SK-N-MC (cell line): ENCODE results near the gene MTMR10.

Experiments used
- DNase-seq: peaks from one replicate; pipeline ENCODE4 v3.0.0-alpha.2; 2011; ENCODE audit warnings: low read depth, low spot score
- H3K27ac ChIP-seq: fragments of 200-600 bp; sonication (generic); 2 replicates; pipeline ENCODE4 v1.5.1; 2016; ENCODE audit warnings: mixed run types
- H3K36me3 ChIP-seq: fragments of 200-600 bp; sonication (generic); 2 replicates; pipeline ENCODE4 v1.6.1; 2017; ENCODE audit warnings: antibody characterized with exemption, low read length, mixed read lengths; ENCODE audit not compliant: insufficient read depth
- H3K4me3 ChIP-seq: fragments of 200-600 bp; sonication (generic); 2 replicates; pipeline ENCODE4 v1.5.1; 2016
- H3K9ac ChIP-seq: fragments of 200-600 bp; sonication (generic); 2 replicates; pipeline ENCODE4 v1.8.0; 2017; ENCODE audit warnings: mixed run types, mixed read lengths; ENCODE audit not compliant: insufficient read length
- H3K9me3 ChIP-seq: fragments of 200-600 bp; sonication (generic); 2 replicates; pipeline ENCODE4 v1.6.1; 2017; ENCODE audit warnings: low read depth, mild to moderate bottlenecking, antibody characterized with exemption, low read length, moderate library complexity, mixed read lengths
- EZH2 ChIP-seq: fragments of 200-600 bp; sonication (generic); IDR thresholded peaks from one replicate; pipeline ENCODE4 v1.6.1; 2017; ENCODE audit warnings: antibody characterized with exemption
- FOXP2 ChIP-seq: optimal IDR thresholded peaks from 2 replicates; pipeline ENCODE3; 2011; ENCODE audit warnings: mild to moderate bottlenecking, moderate library complexity; ENCODE audit not compliant: insufficient read depth; ENCODE audit errors: extremely low read length, control extremely low read depth
- POLR2AphosphoS5 ChIP-seq: IDR thresholded peaks from 2 replicates; pipeline ENCODE4 v1.6.1; 2012; ENCODE audit warnings: mild to moderate bottlenecking, low read depth, low read length, borderline replicate concordance

The MTMR10 gene

DNA sequence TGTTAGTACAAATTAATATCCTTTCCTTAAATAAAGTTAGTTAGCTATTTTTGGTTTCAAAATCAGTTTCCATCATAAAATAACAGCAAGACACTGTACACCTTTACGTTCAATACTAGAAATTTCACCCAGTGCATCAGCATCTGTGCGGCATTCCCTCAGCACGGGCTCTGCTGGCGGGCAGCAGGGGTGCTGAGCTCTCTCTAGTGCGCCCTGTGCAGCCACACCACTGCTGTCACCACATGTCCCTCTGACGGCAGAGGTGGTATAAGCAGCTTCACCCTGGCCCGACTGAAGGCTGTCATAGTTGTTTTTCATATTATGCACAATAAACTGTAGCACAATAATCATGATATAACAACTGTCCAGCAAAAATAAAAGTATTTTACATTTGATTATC lies 52.3 kb downstream of the MTMR10 start:
- TF ChIP-seq EZH2 = no peak
- TF ChIP-seq POLR2AphosphoS5 = no peak
- TF ChIP-seq FOXP2 = no peak
- Histone ChIP-seq H3K27ac (no peak overlapping the region), H3K36me3 (peaks cover 78% of the 10 kb centered on the region), H3K9ac (no peak overlapping the region), H3K4me3 (no peak overlapping the region), H3K9me3 (no peaks in the 10 kb centered on the region)
- DNase-seq = no peak

GRCh38 chr15:30933293-30933692 lies 58.1 kb downstream of the MTMR10 start:
- Histone ChIP-seq H3K36me3 (peaks cover 58% of the 10 kb centered on the region), H3K4me3 (no peak overlapping the region), H3K9ac (no peak overlapping the region), H3K27ac (no peak overlapping the region), H3K9me3 (no peaks in the 10 kb centered on the region)
- no peak for DNase-seq
- TF ChIP-seq POLR2AphosphoS5 (no peak), FOXP2 (no peak)

- Histone ChIP-seq H3K36me3 (peaks cover 56% of the 10 kb centered on the region), H3K27ac (no peak overlapping the region), H3K4me3 (no peak overlapping the region), H3K9me3 (no peaks in the 10 kb centered on the region), H3K9ac (no peak overlapping the region)
- TF ChIP-seq FOXP2 = no peak
- no peak for TF ChIP-seq POLR2AphosphoS5
- TF ChIP-seq EZH2 = no peak
- DNase-seq = no peak
These were observed 61.0 kb downstream of the MTMR10 start for GRCh38 chr15:30930422-30930821.

DNA sequence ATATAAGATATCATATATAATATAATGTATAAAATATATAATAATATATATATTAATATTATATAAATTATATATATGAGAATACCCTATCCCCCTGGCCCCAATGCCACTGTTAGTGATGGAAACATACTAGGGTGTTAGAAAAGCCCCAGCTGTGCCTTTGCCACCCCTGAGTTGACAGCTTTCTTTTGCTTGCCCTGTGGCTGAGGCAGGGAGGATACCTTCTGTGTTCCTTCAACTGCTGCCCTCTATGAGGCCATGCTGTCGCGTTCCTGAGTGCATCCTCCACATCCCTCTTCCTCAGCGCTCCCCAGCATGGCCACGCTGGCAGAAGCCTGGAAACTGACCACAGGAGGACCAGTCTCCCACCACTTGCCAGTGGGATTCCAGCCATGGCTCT lies 61.4 kb downstream of the MTMR10 start:
- TF ChIP-seq FOXP2 (no peak), EZH2 (no peak), POLR2AphosphoS5 (no peak)
- Histone ChIP-seq H3K4me3 (no peak overlapping the region), H3K9ac (no peak overlapping the region), H3K27ac (no peak overlapping the region), H3K36me3 (peaks cover 57% of the 10 kb centered on the region), H3K9me3 (no peaks in the 10 kb centered on the region)
- DNase-seq = no peak

- H3K9me3 ChIP-seq = no peaks in the 10 kb centered on the region
- TF ChIP-seq POLR2AphosphoS5 (no peak), FOXP2 (no peak), EZH2 (no peak)
- no peak for DNase-seq
- H3K27ac ChIP-seq = no peak overlapping the region
- H3K4me3 ChIP-seq = no peak overlapping the region
- peaks cover 62% of the 10 kb centered on the region for H3K36me3 ChIP-seq
- H3K9ac ChIP-seq = no peak overlapping the region
These were observed 62.3 kb downstream of the MTMR10 start for GRCh38 chr15:30929064-30929669.

- H3K4me3 ChIP-seq = no peak overlapping the region
- no peak for DNase-seq
- H3K36me3 ChIP-seq = peaks cover 65% of the 10 kb centered on the region
These were observed 63.4 kb downstream of the MTMR10 start for GRCh38 chr15:30928076-30928475.

DNA sequence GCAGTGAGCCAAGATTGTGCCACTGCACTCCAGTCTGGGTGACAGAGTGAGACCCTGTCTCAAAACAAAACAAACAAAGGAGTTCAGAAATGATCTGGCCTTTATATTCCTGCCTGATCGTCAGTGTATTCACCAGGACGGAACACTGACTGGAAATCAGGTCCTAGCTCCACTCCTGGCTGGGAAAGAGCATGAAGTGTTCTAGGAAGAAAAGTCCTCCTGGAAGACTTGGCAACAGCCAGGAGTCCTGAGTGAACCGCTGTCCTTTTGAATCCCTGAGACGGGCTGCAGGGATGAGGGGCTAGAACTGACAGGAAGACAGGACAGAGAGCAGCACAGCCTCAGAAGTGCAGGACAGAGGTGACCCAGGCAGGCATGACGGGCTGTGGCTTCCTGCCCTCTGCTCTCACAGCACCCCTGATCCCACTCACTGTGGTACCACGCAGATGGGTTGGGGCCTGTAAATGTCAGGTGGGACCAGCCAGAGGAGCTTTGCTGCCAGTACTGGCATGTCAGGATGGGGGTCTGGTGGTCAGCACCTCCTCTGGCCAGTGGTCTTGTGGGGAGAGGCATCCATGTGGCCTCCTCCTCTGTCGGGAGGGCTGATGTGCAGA lies 64.2 kb downstream of the MTMR10 start:
- Histone ChIP-seq H3K9ac (no peak overlapping the region), H3K27ac (no peak overlapping the region), H3K9me3 (no peaks in the 10 kb centered on the region), H3K4me3 (no peak overlapping the region), H3K36me3 (peaks cover 72% of the 10 kb centered on the region)
- no peak for DNase-seq
- TF ChIP-seq EZH2 (no peak), POLR2AphosphoS5 (no peak), FOXP2 (no peak)

More at GRCh38 chr15:30928076-30928475, 63.4 kb downstream of the MTMR10 start:
- TF ChIP-seq POLR2AphosphoS5 = no peak
- no peak for TF ChIP-seq FOXP2
- Histone ChIP-seq H3K9ac (no peak overlapping the region), H3K9me3 (no peaks in the 10 kb centered on the region), H3K27ac (no peak overlapping the region)

DNA sequence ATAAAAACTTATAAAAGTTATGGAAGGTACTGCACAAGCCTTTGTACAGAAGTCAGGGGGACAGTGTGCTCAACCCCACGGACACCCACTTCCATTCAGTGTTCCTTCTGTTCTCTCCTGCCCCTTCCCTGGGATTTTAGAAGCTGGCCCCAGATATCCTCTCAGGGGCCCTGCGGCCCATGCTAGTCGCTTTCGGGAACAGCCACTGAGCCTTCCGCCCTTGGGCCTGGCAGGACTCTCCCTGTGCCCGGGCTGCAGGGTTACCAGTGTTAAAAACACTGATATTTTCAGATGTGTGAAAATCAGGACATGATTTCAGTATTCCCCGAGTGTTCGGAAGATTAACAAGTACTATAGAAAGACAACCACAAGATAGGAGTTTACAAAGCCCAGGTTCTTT lies 65.3 kb downstream of the MTMR10 start:
- no peak for TF ChIP-seq POLR2AphosphoS5
- no peak for TF ChIP-seq EZH2
- no peak for TF ChIP-seq FOXP2
- H3K36me3 ChIP-seq = peaks cover 78% of the 10 kb centered on the region
- no peak overlapping the region for H3K4me3 ChIP-seq
- no peaks in the 10 kb centered on the region for H3K9me3 ChIP-seq
- no peak overlapping the region for H3K9ac ChIP-seq
- no peak overlapping the region for H3K27ac ChIP-seq
- no peak for DNase-seq
